Measurements from ENCODE around the gene TMEM19. TPM values are rescaled to one million over a fixed set of nuclear protein-coding genes. Genes with fewer than 3 reads are reported as not detected.

The TMEM19 gene
- total RNA-seq, 1 experiment from 2014 or later: 56.3 TPM

- ChIA-PET POLR2A (ENCODE audit: low non-redundant PET) (no interaction called here), CTCF (no interaction called here)
- Histone ChIP-seq H3K9me3 (ENCODE audit: low read depth, low read length, poor library complexity, severe bottlenecking) (no peaks in the 10 kb centered on the region), H3K36me3 (ENCODE audit: insufficient read depth, low read length, poor library complexity, severe bottlenecking) (peaks cover 2% of the 10 kb centered on the region), H3K4me1 (ENCODE audit: insufficient read depth, low read length, poor library complexity, severe bottlenecking) (peaks cover 13% of the 10 kb centered on the region), H3K4me3 (ENCODE audit: low read depth, low read length, poor library complexity, severe bottlenecking) (peak overlapping the region; percentile 80), H3K27me3 (replicated peaks; ENCODE audit: insufficient read depth, low read depth, low read length, poor library complexity) (no peaks in the 10 kb centered on the region), H3K27ac (ENCODE audit: low read depth, low read length, poor library complexity, severe bottlenecking) (peak overlapping the region; percentile 91)
- intact Hi-C loops (cut with micrococcal nuclease; ENCODE audit: unreplicated experiment): no loop called here
- TF ChIP-seq EZH2 (IDR thresholded peaks at IDR 0.05; ENCODE audit: borderline replicate concordance, low read depth, low read length, poor library complexity, severe bottlenecking) (no peak), CTCF (conservative IDR thresholded peaks at IDR 0.05; ENCODE audit: low read depth, low read length) (no peak)
- no peak for DNase-seq (ENCODE audit: low spot score)
- BruUV-seq (replicated peaks): no TSS peak
Measured at GRCh38 chr12:71665090-71665463, 20.8 kb upstream of the TMEM19 start.

- no TSS peak for BruUV-seq (replicated peaks)
- H3K4me3 ChIP-seq (ENCODE audit: low read depth, low read length, poor library complexity, severe bottlenecking): no peak overlapping the region
- no peak for DNase-seq (ENCODE audit: low spot score)
- H3K36me3 ChIP-seq (ENCODE audit: insufficient read depth, low read length, poor library complexity, severe bottlenecking): no peaks in the 10 kb centered on the region
- peaks cover 13% of the 10 kb centered on the region for H3K4me1 ChIP-seq (ENCODE audit: insufficient read depth, low read length, poor library complexity, severe bottlenecking)
- intact Hi-C loops (cut with micrococcal nuclease; ENCODE audit: unreplicated experiment): no loop called here
- POLR2A ChIA-PET (ENCODE audit: low non-redundant PET): interaction anchor here (0.6 kb wide), 1 partner anchor 82 kb away, joined by 3 read pairs; no protein-coding TSS in a partner anchor
- H3K27me3 ChIP-seq (replicated peaks; ENCODE audit: insufficient read depth, low read depth, low read length, poor library complexity): no peaks in the 10 kb centered on the region
- no peak overlapping the region for H3K27ac ChIP-seq (ENCODE audit: low read depth, low read length, poor library complexity, severe bottlenecking)
- CTCF ChIA-PET: no interaction called here
- TF ChIP-seq CTCF (conservative IDR thresholded peaks at IDR 0.05; ENCODE audit: low read depth, low read length) (no peak), EZH2 (IDR thresholded peaks at IDR 0.05; ENCODE audit: borderline replicate concordance, low read depth, low read length, poor library complexity, severe bottlenecking) (no peak)
- H3K9me3 ChIP-seq (ENCODE audit: low read depth, low read length, poor library complexity, severe bottlenecking): no peaks in the 10 kb centered on the region
Measured at GRCh38 chr12:71666259-71666658, 19.6 kb upstream of the TMEM19 start.

- Histone ChIP-seq H3K27me3 (replicated peaks; ENCODE audit: insufficient read depth, low read depth, low read length, poor library complexity) (no peaks in the 10 kb centered on the region), H3K36me3 (ENCODE audit: insufficient read depth, low read length, poor library complexity, severe bottlenecking) (no peaks in the 10 kb centered on the region), H3K9me3 (ENCODE audit: low read depth, low read length, poor library complexity, severe bottlenecking) (no peaks in the 10 kb centered on the region), H3K4me3 (ENCODE audit: low read depth, low read length, poor library complexity, severe bottlenecking) (no peak overlapping the region), H3K4me1 (ENCODE audit: insufficient read depth, low read length, poor library complexity, severe bottlenecking) (no peaks in the 10 kb centered on the region), H3K27ac (ENCODE audit: low read depth, low read length, poor library complexity, severe bottlenecking) (no peak overlapping the region)
- no peak for DNase-seq (ENCODE audit: low spot score)
- intact Hi-C loops (cut with micrococcal nuclease; ENCODE audit: unreplicated experiment): no loop called here
- ChIA-PET CTCF (no interaction called here), POLR2A (ENCODE audit: low non-redundant PET) (no interaction called here)
- TF ChIP-seq CTCF (conservative IDR thresholded peaks at IDR 0.05; ENCODE audit: low read depth, low read length): no peak
- TF ChIP-seq EZH2 (IDR thresholded peaks at IDR 0.05; ENCODE audit: borderline replicate concordance, low read depth, low read length, poor library complexity, severe bottlenecking): no peak
- BruUV-seq (replicated peaks): no TSS peak
Measured at GRCh38 chr12:71671311-71671710, 14.6 kb upstream of the TMEM19 start.
